H54 (cell line): ENCODE data around the gene F2RL2.

Source experiments
- DNase-seq: peaks from one replicate; pipeline ENCODE4 v3.0.0; 2011; ENCODE audit warnings: low spot score, mixed read lengths; ENCODE audit not compliant: insufficient read length
- FAIRE-seq: peaks from 3 replicates; lab custom pipeline; 2011; peaks lifted over from hg19 to GRCh38; lab: Jason Lieb, UNC
- POLR2A ChIP-seq: IDR thresholded peaks from 2 replicates; pipeline ENCODE4 v1.6.1; 2011; ENCODE audit warnings: low read depth, mild to moderate bottlenecking, low read length

Gene F2RL2

DNA sequence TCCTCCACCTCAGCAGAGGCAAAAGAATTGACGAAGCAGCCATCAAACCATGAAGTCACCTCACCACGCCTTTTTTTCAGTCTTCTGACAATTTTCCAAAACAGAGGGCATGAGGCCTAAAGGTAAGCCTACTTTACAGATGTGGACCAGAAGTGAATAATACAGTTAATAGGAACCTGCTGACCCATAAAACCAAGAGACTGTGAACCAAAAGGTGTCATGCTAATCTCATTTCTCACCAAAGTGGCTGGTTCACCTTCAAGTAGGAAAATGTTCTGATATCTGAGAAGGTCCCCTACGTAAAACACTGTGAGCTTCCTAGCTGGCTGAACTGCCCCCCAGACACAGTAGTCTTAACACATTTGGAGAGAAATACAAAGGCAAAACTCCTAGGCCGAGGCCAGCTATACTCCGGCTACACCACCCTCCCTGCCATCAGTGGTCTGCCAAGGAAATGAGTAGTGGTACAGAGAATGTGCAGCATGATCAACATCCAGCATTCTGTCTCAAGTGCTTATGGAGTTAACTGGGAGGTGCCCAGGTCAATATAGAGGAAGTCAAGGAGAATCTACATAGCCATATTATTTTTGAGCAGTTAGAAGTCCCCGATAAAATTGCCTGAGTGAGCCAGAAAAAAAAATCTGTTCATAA is 19.3 kb upstream of the F2RL2 start:
- FAIRE-seq: no peak
- no peak for TF ChIP-seq POLR2A
- no peak for DNase-seq

DNA sequence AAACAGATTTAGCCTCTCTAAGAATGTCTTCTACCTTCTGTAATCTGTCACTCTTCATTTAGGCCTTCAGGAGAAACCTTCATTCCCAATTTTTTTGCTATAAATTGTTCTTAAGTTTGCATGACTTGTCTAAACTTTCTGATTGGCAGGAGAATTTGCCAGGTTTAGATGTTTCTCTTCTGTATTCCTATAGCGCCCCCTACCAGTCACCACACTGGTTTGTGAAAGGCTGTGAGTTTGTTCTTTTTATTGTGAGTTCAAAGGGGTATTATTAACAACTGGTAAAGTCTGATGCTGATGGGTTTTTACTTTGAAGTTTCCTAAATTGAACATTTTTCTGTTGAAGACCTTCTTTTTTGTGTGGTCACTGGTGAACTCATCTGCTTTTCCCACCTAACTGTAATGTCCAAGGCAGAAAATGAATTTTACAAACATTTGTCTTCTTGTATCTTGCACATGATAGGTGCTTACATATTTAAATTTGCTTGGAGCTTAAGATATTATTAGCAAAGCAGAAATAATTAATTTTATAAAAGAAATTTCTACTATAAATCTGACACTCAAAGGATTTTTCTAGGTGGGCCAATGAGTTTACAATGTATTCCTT is 18.4 kb upstream of the F2RL2 start:
- peak; percentile 89 for FAIRE-seq
- peak; percentile 11 for DNase-seq
- TF ChIP-seq POLR2A: no peak

GRCh38 chr5:76638479-76638878 is 15.3 kb upstream of the F2RL2 start:
- DNase-seq (no peak), FAIRE-seq (no peak)

DNA sequence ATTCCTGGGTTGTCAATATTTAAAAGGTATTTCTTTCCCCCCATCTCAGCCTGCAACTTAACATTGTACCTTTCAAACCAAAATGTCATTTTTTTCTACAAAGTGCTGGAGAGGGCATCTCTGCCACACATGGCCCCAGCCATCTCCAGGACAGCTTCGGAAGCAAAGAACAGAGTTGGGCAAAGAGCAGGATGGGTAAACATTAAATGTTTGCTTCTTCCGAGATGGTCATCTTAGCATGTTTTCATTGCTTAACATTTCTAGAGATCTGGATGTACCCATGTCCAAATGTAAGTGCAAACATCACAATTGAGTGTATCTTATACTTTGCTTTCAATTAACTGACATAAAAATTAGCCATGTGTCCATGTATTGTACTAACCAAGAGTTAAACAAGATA is 14.3 kb upstream of the F2RL2 start:
- no peak for TF ChIP-seq POLR2A
- no peak for DNase-seq
- no peak for FAIRE-seq

More at GRCh38 chr5:76638479-76638878, 15.3 kb upstream of the F2RL2 start:
- no peak for TF ChIP-seq POLR2A

DNA sequence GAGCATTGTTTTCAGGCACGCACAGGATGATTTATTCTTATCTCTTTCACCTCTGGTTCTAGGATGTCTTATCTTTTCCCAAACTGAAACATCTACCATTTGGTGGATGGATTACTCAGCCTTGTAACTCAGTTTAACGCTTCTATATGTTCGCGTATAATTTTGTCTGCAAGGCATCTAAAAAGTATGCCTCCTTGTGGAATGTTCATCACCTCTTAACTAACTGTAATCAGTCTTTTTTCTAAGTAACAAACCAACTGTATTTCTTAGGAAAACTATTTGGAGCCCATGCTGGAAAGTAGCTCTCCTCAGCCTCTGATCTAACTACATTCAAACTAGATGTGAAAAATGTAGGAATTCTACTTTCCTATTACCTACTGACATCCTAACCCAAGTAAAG is 11.5 kb upstream of the F2RL2 start:
- no peak for TF ChIP-seq POLR2A
- FAIRE-seq (no peak), DNase-seq (no peak)

DNA sequence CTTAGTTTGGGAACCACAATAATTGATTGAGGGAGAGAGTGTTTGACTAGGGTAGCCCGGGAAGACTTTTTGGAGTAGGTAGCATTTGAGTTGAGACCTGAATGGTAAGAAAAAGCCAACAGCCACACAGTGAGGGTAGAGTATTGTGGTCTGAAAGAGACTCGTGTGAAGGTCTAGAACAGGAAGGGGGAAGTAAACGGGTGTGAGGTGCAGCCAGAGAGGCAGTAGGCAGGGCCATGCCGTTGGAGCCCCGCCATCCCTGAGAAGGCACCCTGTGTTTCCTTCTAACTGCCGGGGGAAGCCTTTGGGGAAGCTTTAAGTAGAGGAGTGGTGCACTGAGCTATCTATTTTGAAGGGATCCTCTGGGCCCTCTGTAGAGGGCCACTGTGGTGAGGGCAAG is 3.5 kb upstream of the F2RL2 start:
- no peak for DNase-seq
- no peak for FAIRE-seq
- no peak for TF ChIP-seq POLR2A

- no peak for TF ChIP-seq POLR2A
- DNase-seq (no peak), FAIRE-seq (no peak)
Measured at GRCh38 chr5:76625087-76625815, 2.0 kb upstream of the F2RL2 start.

DNA sequence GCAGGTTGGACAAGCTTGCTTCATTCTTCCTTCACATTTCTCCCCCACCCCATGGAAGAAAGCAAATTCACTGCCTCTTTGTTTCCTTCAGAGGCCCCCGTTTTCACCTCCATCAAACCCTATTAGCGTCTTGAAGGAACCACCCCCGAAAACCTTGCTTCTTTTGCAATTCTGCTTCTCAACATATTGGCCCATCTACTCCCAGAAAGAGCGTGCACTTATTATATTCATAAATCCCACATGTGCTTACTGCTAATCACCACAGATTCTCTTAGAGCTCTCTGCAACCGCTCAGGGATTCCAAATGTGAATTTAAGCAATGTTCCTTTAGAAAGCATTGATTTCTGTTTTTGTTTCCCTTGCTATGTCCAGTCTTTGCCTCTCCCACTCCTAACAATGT is 1.1 kb downstream of the F2RL2 start:
- DNase-seq (no peak), FAIRE-seq (no peak)

DNA sequence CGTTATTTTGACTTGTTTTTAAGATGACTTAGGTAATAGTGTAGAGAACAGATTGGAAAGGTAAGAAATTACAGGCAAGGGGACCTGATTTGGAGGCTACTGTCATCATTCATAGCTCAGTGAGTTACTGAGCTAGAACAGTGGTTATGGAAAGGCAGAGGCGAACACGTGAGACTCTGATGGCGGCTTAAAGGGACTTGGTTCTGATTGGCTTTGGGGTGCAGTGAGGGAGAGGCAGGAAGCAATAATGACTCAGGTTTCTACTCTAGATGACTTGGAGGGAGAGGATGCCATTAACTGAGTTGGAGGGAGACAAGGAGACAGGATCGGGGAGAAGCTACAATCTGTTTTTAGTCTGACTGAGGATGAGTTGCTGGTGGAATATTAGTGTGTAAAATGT is 3.0 kb downstream of the F2RL2 start:
- DNase-seq (no peak), FAIRE-seq (no peak)
- TF ChIP-seq POLR2A: no peak

More for the DNA sequence above, 1.1 kb downstream of the F2RL2 start:
- no peak for TF ChIP-seq POLR2A

- TF ChIP-seq POLR2A: no peak
- no peak for DNase-seq
- no peak for FAIRE-seq
Measured at GRCh38 chr5:76617675-76618074, 5.5 kb downstream of the F2RL2 start.

GRCh38 chr5:76617229-76617628 is 6.0 kb downstream of the F2RL2 start:
- FAIRE-seq: no peak
- no peak for DNase-seq
- TF ChIP-seq POLR2A: no peak

DNA sequence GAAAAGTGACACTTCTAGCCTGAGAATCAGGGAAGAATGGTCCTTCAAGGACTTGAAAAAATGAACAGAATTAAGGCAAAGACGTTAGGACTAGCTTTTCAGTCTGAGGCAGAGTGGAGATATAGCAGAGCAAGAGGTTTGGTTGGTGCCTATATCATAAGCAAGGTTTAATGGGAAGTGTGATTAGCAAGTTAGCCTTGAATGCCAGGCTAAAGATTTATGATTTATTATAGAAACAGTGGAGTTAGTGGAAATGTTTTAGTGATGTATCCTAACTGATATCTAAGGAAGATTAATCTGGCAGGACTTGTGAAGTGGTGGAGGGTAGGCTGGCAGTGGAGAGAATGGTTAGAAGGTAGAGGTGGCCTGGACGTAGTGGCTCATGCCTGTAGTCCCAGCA is 7.0 kb downstream of the F2RL2 start:
- DNase-seq (no peak), FAIRE-seq (no peak)
- TF ChIP-seq POLR2A: no peak

DNA sequence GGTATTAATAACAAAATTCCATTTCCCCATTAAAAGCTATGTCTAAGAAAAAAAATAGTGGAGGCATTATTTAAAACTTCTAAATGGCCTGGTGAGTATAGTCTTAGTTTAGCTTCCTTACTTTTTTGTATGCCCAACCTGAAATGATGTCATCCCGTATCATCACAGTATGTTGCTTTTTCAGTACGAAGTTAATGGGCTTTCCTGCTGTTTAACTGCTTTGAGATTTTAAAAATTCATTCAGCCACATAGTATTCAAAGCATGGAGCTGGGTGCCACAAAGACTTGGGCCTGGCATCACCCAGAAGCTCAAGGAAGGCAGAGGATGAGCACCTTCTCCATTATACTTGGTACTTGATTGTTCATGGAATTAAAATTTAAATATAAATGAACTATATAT is 7.4 kb downstream of the F2RL2 start:
- TF ChIP-seq POLR2A: no peak
- DNase-seq (no peak), FAIRE-seq (no peak)

DNA sequence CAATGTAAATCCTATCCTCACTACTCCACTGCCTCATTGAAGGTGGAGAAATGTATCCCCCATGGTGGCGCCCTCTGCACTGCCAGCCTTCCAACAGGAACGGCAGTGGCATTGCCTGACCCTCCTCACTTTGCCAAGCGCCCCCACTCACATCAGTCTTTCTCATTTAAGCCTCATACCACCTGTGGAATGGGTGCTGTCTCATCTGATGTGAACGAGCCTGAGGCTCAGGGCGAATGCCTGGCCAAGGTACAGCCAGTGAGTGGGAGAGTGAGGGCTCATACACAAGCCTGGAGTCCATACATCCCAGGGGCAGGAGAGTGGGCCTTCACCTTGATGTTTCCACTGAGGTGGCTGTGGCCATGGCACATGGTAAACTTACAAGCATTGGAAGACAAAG is 10.3 kb downstream of the F2RL2 start:
- DNase-seq (no peak), FAIRE-seq (no peak)
- no peak for TF ChIP-seq POLR2A
